ENCODE measurements around the gene ZNF823. TPM values are rescaled to one million over a fixed set of nuclear protein-coding genes. Genes with fewer than 3 reads are reported as not detected.

Gene ZNF823
- total and polyA plus RNA-seq, 9 of the 15 experiments (the other 6 are each of a cell fraction or from before 2014, with no cell fraction given) = 4.0 to 13.4 (median 6.1) TPM

DNA sequence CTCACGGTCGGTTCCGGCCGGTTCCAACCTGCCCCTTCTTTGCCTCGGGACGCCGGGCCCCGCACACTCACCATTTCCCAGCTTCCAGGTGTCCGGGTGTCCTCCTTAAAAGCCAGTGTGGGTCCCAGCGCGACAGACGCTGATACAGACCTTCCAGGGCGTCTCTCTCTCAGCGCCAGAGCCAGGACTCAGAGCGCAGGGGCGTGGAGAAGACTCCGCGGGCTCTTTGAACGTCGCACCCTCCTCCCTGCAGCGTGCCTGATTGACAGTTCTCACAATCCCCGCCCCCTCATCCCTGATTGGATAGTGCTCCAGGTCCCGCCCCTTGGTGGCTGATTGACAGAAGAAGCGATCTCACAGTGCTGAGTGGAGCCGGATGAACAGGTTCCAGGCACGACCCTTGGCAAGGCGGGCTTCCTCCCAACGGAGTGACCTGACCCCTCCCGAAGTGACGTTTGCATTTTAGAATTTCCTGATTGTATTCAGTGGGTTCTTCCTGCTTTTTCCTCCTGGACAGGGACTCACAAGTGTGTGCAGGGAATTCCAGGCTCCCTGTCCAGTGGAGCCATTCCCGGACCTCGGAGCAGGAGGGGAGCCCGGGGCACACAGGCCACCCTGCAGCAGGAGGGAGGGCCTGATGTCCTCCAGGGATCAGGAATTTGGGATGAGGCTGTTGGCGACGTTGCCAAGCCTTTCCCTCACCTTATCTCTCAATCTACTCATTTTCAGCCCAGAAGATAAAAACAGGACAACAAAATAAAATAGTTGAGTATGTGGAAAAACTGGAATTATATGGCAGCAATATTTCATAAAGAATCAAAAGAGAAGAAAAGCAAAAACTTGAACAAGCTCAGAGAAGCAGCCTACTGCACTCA is at the start of gene ZNF823 (continued):
- TF ChIP-seq, protein P1, sequence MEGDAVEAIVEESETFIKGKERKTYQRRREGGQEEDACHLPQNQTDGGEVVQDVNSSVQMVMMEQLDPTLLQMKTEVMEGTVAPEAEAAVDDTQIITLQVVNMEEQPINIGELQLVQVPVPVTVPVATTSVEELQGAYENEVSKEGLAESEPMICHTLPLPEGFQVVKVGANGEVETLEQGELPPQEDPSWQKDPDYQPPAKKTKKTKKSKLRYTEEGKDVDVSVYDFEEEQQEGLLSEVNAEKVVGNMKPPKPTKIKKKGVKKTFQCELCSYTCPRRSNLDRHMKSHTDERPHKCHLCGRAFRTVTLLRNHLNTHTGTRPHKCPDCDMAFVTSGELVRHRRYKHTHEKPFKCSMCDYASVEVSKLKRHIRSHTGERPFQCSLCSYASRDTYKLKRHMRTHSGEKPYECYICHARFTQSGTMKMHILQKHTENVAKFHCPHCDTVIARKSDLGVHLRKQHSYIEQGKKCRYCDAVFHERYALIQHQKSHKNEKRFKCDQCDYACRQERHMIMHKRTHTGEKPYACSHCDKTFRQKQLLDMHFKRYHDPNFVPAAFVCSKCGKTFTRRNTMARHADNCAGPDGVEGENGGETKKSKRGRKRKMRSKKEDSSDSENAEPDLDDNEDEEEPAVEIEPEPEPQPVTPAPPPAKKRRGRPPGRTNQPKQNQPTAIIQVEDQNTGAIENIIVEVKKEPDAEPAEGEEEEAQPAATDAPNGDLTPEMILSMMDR (IDR thresholded peaks at IDR 0.05 in 2 of 3, conservative IDR thresholded peaks at IDR 0.05 in 1 of 3; ENCODE audit: insufficient read depth in 2 of 3, low read depth in 1 of 3, low read length in 3 of 3) = no peak
- TF ChIP-seq ZNF384 (IDR thresholded peaks at IDR 0.05; ENCODE audit: low read depth, low read length) (no peak), NR2C1 (IDR thresholded peaks at IDR 0.05) (no peak), NR2C1 (tag; IDR thresholded peaks at IDR 0.05) (0 out of 2 replicates have a peak, but pooled peaks have one; percentile 34), TFAM (CRISPR knock-in tag; conservative IDR thresholded peaks at IDR 0.05) (no peak), PURB (CRISPR knock-in tag; IDR thresholded peaks at IDR 0.05; ENCODE audit: low read depth) (no peak), PHF8 (IDR thresholded peaks at IDR 0.05; ENCODE audit: borderline replicate concordance, low read length) (peak; percentile 73; the same call in 1 of the 2 replicates), HDAC3 (IDR thresholded peaks at IDR 0.05; ENCODE audit: borderline replicate concordance, partially characterized antibody) (no peak), ZFP91 (CRISPR knock-in tag; IDR thresholded peaks at IDR 0.05) (no peak), CREM (IDR thresholded peaks at IDR 0.05; ENCODE audit: low read depth) (peak; percentile 87), ZNF165 (CRISPR knock-in tag; IDR thresholded peaks at IDR 0.05; ENCODE audit: borderline replicate concordance) (no peak), PHB2 (IDR thresholded peaks at IDR 0.05; ENCODE audit: low read depth) (no peak), BDP1 (IDR thresholded peaks at IDR 0.05; ENCODE audit: insufficient read depth, insufficient read length) (no peak), RFX7 (CRISPR knock-in tag; IDR thresholded peaks at IDR 0.05) (no peak)
- TF ChIP-seq, protein P2, sequence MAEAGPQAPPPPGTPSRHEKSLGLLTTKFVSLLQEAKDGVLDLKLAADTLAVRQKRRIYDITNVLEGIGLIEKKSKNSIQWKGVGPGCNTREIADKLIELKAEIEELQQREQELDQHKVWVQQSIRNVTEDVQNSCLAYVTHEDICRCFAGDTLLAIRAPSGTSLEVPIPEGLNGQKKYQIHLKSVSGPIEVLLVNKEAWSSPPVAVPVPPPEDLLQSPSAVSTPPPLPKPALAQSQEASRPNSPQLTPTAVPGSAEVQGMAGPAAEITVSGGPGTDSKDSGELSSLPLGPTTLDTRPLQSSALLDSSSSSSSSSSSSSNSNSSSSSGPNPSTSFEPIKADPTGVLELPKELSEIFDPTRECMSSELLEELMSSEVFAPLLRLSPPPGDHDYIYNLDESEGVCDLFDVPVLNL (CRISPR knock-in tag; IDR thresholded peaks at IDR 0.05; ENCODE audit: low read depth) = peak; percentile 89
- TF ChIP-seq, protein P3, sequence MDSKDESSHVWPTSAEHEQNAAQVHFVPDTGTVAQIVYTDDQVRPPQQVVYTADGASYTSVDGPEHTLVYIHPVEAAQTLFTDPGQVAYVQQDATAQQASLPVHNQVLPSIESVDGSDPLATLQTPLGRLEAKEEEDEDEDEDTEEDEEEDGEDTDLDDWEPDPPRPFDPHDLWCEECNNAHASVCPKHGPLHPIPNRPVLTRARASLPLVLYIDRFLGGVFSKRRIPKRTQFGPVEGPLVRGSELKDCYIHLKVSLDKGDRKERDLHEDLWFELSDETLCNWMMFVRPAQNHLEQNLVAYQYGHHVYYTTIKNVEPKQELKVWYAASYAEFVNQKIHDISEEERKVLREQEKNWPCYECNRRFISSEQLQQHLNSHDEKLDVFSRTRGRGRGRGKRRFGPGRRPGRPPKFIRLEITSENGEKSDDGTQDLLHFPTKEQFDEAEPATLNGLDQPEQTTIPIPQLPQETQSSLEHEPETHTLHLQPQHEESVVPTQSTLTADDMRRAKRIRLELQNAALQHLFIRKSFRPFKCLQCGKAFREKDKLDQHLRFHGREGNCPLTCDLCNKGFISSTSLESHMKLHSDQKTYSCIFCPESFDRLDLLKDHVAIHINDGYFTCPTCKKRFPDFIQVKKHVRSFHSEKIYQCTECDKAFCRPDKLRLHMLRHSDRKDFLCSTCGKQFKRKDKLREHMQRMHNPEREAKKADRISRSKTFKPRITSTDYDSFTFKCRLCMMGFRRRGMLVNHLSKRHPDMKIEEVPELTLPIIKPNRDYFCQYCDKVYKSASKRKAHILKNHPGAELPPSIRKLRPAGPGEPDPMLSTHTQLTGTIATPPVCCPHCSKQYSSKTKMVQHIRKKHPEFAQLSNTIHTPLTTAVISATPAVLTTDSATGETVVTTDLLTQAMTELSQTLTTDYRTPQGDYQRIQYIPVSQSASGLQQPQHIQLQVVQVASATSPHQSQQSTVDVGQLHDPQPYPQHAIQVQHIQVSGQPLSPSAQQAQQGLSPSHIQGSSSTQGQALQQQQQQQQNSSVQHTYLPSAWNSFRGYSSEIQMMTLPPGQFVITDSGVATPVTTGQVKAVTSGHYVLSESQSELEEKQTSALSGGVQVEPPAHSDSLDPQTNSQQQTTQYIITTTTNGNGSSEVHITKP (IDR thresholded peaks at IDR 0.05; ENCODE audit: partially characterized antibody) = peak; percentile 43
- TF ChIP-seq, protein P4, sequence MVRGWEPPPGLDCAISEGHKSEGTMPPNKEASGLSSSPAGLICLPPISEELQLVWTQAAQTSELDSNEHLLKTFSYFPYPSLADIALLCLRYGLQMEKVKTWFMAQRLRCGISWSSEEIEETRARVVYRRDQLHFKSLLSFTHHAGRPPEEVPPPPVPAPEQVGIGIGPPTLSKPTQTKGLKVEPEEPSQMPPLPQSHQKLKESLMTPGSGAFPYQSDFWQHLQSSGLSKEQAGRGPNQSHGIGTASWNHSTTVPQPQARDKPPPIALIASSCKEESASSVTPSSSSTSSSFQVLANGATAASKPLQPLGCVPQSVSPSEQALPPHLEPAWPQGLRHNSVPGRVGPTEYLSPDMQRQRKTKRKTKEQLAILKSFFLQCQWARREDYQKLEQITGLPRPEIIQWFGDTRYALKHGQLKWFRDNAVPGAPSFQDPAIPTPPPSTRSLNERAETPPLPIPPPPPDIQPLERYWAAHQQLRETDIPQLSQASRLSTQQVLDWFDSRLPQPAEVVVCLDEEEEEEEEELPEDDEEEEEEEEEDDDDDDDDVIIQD (CRISPR knock-in tag; IDR thresholded peaks at IDR 0.05) = no peak

All from K562 (cell line).